HT1080 (cell line): ENCODE data around the gene DDX54. TPM values are rescaled to one million over a fixed set of nuclear protein-coding genes. Genes with fewer than 3 reads are reported as not detected.

Source experiments
- DNase-seq: peaks from one replicate; pipeline ENCODE4 v3.0.0-alpha.2; 2015; ENCODE audit warnings: low read depth
- total RNA-seq: library from RNA; depleted of rRNA; stranded (reverse); fragments of >200 nt; shearing (Covaris generic); gene quantifications from 2 replicates; pipeline ENCODE4 v1.2.3, GENCODE V29; 2014

DDX54 gene
- total RNA-seq, 1 experiment from 2014 or later, result 85.1 TPM

DNA sequence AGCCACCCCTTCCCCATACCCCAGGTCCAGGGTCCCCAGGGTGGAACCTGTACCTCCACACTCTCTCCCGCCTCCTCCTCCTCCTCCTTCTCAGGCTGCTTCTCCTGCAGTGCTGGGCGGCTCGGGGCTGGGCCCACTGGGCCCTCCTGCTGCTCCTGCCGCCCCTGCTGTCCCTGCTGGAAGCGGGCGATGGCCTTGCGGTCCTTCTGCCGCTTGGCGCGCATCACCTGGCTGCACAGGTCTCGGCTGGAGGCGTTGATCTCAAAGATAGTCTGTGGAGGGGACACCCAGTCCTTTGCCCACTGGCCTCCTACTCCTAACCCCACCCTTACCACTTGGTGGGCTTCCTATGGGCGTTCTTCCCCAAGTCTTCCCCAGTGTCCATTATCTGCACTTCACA is 21.3 kb downstream of the DDX54 start:
- no peak for DNase-seq

DNA sequence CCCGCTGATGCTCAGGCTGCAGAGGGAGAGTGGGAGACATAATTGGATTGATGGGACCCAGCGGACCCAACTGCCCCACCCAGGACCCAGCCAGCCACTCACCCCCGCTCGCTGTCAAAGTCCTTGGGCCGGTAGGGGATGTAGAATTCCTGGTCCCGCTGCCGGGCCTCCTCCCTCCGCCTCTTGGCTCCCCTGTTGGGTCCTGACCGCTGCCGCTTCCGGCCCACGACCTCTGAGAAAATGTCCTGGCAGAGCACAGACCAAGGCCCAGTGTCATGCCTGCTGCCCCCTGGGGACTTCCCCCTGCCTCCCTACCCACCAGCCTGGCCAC is 22.3 kb downstream of the DDX54 start:
- DNase-seq, result no peak

DNA sequence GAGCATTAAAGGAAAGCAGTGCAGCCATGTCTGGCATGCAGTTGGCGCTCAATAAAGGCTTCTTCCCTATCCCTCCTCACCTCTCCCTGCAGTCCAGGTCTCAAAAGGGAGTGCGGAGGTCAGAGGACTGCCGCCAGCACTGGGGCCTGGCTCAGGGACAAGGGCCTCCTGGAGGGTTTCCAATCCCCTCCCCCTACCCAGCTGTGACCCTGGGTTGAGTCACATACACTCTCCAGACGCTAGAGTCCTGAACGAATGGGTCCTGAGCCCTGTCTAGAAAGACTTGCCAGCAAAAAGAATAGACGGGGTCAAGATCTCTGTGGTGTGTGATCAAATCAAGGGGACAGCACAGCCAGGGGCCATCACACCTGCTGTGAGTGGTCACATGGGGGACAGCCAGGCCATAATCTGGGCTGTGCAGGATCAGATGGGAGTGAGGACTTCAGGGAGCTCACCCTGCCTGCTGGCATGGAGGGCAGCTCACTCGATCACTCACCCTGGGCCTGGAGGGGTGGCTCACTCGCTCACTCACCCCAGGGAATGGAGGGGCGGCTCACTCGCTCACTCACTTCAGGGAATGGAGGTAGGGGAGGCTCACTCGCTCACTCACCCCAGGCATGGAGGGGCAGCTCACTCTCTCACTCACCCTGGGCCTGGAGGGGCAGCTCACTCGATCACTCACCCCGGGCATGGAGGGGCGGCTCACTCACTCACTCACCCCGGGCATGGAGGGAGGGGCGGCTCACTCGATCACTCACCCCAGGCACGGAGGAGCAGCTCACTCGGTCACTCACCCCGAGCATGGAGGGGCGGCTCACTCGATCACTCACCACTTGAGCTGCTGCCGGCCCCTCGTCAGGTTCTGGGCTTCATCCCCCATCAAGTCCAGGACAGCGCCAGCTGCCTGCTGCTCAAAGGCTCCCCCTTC is 22.9 kb downstream of the DDX54 start:
- peak; percentile 32 for DNase-seq

GRCh38 chr12:113161415-113162016 is 23.8 kb downstream of the DDX54 start:
- peak; percentile 36 for DNase-seq

DNA sequence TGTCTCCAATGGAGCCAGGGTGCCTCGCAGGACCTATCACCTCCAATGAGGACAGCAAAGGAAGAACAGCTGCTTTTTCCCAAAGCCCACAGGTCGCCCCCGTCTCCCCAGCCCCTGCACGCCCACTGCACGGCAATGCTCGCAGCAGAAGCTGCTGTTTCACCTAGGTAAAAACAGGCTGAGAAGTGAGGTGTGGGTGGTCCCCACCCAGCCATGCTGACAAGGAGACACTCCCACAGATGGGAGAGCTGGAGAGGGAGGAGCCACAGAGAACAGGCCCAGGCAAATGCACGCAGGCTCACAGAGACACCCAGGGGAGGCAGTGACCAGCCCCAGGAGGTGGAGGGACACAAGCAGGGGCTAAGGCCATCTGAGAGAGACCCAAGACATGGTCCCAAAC is 25.3 kb downstream of the DDX54 start:
- DNase-seq, result no peak

DNA sequence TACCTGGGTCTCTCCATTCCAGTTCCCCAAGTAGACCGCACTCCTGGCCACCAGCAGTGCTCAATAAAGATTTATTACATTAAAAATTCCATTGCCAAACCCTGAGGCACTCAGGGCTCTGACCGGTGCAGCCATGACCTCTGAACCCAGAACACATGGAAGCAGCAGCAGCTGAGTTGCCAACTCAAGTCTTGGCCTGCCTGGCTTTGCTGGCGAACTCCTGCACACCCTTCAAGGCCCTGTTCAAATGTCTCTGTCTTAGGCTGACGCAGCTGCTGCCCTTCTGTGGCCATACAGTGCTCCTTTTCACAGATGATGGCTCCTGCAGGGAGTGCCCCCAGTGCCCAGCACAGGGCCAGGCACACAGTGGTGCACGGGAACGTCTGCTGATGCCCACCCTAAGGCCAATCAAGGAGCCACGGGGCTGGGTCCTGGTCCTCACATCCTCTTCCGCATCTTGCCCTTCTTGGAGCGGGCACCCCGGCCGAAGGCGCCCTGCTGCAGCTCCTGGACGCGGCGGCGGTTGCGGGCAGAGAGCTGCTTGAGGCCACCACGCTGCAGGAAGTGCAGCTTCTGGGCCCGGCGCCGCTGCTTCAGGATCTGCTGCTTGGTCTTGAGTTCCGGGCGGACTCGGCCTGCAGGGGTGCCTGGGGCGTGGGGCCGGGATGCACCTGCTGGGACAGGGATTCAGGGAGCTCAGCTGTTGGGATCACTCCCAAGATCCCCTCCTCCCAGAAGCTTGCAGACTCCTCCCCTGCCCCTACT is 26.7 kb downstream of the DDX54 start:
- no peak for DNase-seq

- DNase-seq, result no peak
These were observed 27.9 kb downstream of the DDX54 start for GRCh38 chr12:113157218-113157859.

- DNase-seq, result no peak
These were observed 29.6 kb downstream of the DDX54 start for GRCh38 chr12:113155646-113156045.

GRCh38 chr12:113155060-113155459 is 30.2 kb downstream of the DDX54 start:
- DNase-seq, result no peak

GRCh38 chr12:113154351-113154973 is 30.8 kb downstream of the DDX54 start:
- no peak for DNase-seq

DNA sequence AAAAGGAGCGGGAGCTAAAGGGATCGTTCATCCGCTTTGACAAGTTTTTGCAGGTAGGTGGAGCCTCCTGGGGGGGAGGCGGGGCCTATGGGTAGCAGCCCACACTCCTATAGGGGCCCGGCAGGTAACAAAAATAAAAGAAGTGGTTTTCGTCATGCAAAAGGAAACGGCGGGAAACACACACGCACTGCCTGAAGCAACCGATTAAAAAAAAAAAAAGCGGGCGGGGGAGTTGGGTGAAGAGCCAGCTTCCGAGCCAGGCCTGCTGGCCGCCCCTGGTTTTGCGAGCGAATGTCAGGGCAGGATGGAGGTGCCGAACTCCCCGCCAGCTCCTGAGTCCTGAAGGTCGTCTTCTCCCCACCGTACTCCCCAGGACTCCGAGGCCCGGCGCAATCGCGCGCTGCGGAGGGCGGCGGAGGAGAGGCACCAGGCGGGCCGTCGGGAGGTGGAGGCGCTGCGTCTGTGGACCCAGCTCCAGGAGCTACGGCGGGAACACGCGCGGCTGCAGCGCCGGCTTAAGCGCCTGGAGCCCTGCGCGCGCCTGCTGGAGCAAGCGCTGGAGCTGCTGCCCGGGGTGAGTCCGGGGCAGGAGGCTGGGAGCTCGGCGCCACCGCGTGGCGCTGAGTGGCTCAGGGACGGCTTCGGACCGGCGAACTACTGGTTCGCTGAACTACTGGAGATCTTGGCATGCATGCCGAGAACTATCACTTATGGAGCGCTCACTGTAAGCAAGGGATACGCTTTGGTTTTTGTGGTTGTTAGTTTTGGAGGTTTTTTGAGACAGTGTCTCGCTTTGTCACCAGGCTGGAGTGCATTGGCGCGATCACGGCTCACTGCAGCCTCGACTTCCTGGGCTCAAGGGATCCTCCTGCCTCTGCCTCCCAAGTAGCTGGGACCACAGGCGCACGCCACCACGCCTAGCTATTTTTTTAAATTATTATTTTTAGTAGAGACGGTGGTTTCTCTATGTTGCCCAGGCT is 32.2 kb downstream of the DDX54 start:
- peak; percentile 78 for DNase-seq

DNA sequence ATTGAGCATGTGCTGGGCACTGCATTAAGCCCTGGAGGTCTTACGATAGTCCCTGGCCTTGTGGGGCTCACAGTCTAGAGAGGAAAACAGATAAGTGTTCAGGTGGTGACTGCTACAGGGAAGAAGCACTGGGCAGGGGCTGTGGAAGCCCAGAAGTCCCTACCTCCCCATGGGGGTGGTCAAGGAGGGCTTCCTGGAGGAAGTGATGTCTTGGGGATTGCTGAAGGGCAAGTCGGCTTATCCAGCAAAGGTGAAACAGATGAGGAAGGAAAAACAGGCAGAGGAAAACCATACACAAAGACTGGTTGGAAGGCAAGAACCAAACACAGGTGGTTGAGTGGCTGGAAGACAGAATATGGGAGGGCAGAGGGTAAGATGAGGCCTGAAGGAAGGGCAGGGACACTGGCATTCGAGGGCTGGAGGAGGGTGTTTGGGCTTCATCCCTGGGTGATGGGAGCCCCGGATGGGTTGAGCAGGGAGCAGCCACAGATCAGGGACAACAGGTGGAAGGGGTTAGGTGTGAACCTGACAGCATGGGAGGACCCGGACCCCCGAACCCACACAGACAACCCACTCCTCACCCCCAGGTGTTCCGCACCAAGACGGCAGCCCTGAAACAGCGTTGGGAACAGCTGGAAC is 33.0 kb downstream of the DDX54 start:
- no peak for DNase-seq

GRCh38 chr12:113151655-113152054 is 33.6 kb downstream of the DDX54 start:
- no peak for DNase-seq

DNA sequence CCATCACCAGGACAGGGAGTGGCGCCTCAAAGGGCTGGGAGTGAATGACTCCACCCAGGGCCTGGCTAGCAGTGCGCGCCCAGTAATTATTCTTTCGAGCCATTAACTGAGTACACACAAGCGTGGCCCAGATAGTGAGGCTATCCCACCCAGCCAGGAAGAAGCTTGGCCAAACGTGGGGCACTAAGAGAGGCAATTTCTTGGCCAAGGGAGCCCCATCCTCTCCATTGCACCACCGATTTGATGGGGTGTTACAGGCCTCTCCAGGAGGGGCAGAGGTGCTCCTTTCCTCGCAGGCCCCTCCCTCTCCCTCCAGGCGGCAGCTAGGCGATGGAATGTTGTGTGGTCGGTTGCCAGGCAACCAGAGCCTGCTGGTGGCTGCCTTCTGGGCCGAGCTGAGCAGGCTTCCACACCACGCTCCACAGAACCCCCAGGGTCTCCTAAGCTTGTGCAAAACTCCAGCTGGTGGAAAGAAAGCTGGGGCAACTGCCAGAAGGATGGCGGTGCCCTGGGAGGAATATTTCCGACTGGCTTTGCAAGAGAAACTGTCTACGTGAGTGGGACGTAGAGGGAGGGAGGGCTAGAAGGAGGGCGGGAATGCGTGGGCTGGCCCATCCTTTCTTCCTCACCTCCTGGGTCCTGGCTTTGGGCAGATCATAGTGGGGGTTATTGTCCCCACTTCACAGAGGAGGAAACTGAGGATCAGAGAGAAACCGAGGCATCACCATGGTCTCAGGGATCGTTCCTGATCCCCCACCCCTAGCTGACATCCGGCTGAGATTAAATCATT is 35.7 kb downstream of the DDX54 start, which contains the start of gene CFAP73:
TSS of gene CFAP73 (plus strand) at position 364 of the 790 bp plus-strand sequence. CDS start at position 498, 134 bp downstream.
- peak; percentile 86 for DNase-seq

- DNase-seq, result no peak
These were observed 38.3 kb downstream of the DDX54 start for GRCh38 chr12:113146999-113147398.

GRCh38 chr12:113145720-113146551 is 39.3 kb downstream of the DDX54 start:
- DNase-seq, result no peak

DNA sequence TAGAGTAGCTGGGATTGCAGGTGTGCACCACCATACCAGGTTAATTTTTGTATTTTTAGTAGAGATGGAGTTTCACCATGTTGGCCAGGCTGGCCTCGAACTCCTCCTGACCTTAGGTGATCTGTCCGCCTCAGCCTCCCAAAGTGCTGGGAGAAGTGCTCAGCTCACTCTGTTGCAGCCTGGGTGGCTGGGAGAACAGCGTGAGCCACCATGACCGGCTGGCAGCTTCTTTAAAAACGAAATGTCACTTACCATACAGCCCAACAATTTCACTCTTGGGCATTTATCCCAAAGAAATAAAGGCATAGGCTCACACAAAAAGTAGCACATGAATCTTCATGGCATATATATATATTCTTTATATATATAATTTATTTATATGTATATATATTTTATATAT is 40.5 kb downstream of the DDX54 start:
- DNase-seq, result no peak

GRCh38 chr12:113143959-113144358 is 41.3 kb downstream of the DDX54 start:
- no peak for DNase-seq
